Mesendoderm (in vitro differentiated cells): Measurements from ENCODE around the gene HS6ST3.

Experiments used
- DNase-seq: peaks from one replicate; pipeline ENCODE4 v3.0.0; 2013
- H2AK5ac ChIP-seq: 2 replicates; pipeline ENCODE4 v1.6.1; 2013; ENCODE audit warnings: low read length, inconsistent platforms
- H2BK120ac ChIP-seq: 2 replicates; pipeline ENCODE4 v1.6.1; 2013; ENCODE audit warnings: low read depth, mild to moderate bottlenecking, low read length, moderate library complexity, mixed read lengths
- H2BK15ac ChIP-seq: replicated peaks from 2 replicates; pipeline ENCODE4 v1.6.1; 2013; ENCODE audit warnings: low read depth, mild to moderate bottlenecking, moderate library complexity
- H2BK5ac ChIP-seq: 2 replicates; pipeline ENCODE4 v1.6.1; 2013; ENCODE audit warnings: low read length, inconsistent platforms
- H3K18ac ChIP-seq: 2 replicates; pipeline ENCODE4 v1.6.1; 2013; ENCODE audit warnings: mild to moderate bottlenecking, low read length, mixed read lengths
- H3K23ac ChIP-seq: one replicate; pipeline ENCODE4 v1.6.1; 2013; ENCODE audit warnings: low read length
- H3K27ac ChIP-seq: 2 replicates; pipeline ENCODE4 v1.5.1; 2013; ENCODE audit warnings: low read depth, mild to moderate bottlenecking, inconsistent platforms, low read length, moderate library complexity
- H3K27me3 ChIP-seq: 2 replicates; pipeline ENCODE4 v1.6.1; 2013; ENCODE audit warnings: low read length, control low read depth, mild to moderate bottlenecking, inconsistent platforms; ENCODE audit not compliant: insufficient read depth, poor library complexity
- H3K36me3 ChIP-seq: 2 replicates; pipeline ENCODE4 v1.6.1; 2013; ENCODE audit warnings: low read length, inconsistent platforms; ENCODE audit not compliant: control insufficient read depth, insufficient read depth
- H3K4ac ChIP-seq: one replicate; pipeline ENCODE4 v1.6.1; 2013; ENCODE audit warnings: low read depth, mild to moderate bottlenecking, low read length, moderate library complexity
- H3K4me1 ChIP-seq: 2 replicates; pipeline ENCODE4 v1.6.1; 2013; ENCODE audit warnings: low read depth, low read length, inconsistent platforms; ENCODE audit not compliant: control insufficient read depth
- H3K4me2 ChIP-seq: 2 replicates; pipeline ENCODE4 v1.6.1; 2013; ENCODE audit warnings: low read length
- H3K4me3 ChIP-seq: 2 replicates; pipeline ENCODE4 v1.5.1; 2013; ENCODE audit warnings: mild to moderate bottlenecking, low read length
- H3K56ac ChIP-seq: one replicate; pipeline ENCODE4 v1.6.1; 2013; ENCODE audit warnings: low read length
- H3K79me1 ChIP-seq: 2 replicates; pipeline ENCODE4 v1.6.1; 2013; ENCODE audit warnings: low read length, inconsistent platforms
- H3K79me2 ChIP-seq: 2 replicates; pipeline ENCODE4 v1.6.1; 2013; ENCODE audit warnings: mild to moderate bottlenecking, low read length; ENCODE audit not compliant: control insufficient read depth, insufficient read depth
- H3K9ac ChIP-seq: 2 replicates; pipeline ENCODE4 v1.6.1; 2013; ENCODE audit warnings: low read length, inconsistent platforms
- H4K5ac ChIP-seq: one replicate; pipeline ENCODE4 v1.6.1; 2013; ENCODE audit warnings: low read length
- H4K8ac ChIP-seq: one replicate; pipeline ENCODE4 v1.6.1; 2013; ENCODE audit warnings: low read depth, mild to moderate bottlenecking, control low read depth, low read length, moderate library complexity
- WGBS: extraction: QIAGEN DNeasy Blood & Tissue Kit; methylation state at CpG from one replicate; pipeline ENCODE4 v1.1.7; 2013; ENCODE audit warnings: low lambda C conversion rate, missing lambda C conversion rate; ENCODE audit not compliant: insufficient coverage; ENCODE audit errors: extremely low coverage; 5-methylcytosine and 5-hydroxymethylcytosine counted together

HS6ST3 gene

GRCh38 chr13:96086736-96087135 lies 3.2 kb upstream of the HS6ST3 start:
- Histone ChIP-seq H2BK5ac (no peak overlapping the region), H2AK5ac (no peak overlapping the region), H3K79me1 (no peaks in the 10 kb centered on the region), H3K4me2 (no peak overlapping the region), H3K4me1 (no peaks in the 10 kb centered on the region), H3K23ac (no peak overlapping the region), H3K4me3 (no peak overlapping the region), H2BK15ac (no peak overlapping the region), H3K56ac (no peak overlapping the region), H3K18ac (no peak overlapping the region), H4K5ac (no peak overlapping the region), H4K8ac (no peak overlapping the region), H3K27ac (no peak overlapping the region), H3K36me3 (no peaks in the 10 kb centered on the region), H2BK120ac (no peak overlapping the region), H3K27me3 (peaks cover 10% of the 10 kb centered on the region), H3K4ac (no peak overlapping the region), H3K79me2 (no peaks in the 10 kb centered on the region), H3K9ac (no peak overlapping the region)
- DNase-seq = no peak
- no CpG with 5 or more reads among the region's 1 CpG for WGBS

GRCh38 chr13:96089139-96089538 lies 768 bp upstream of the HS6ST3 start:
- no peak for DNase-seq
- Histone ChIP-seq H2BK5ac (no peak overlapping the region), H3K27me3 (peaks cover 13% of the 10 kb centered on the region), H3K18ac (no peak overlapping the region), H4K5ac (no peak overlapping the region), H4K8ac (no peak overlapping the region), H3K9ac (no peak overlapping the region), H3K79me1 (no peaks in the 10 kb centered on the region), H2BK15ac (no peak overlapping the region), H3K4me3 (no peak overlapping the region), H2AK5ac (no peak overlapping the region), H3K23ac (no peak overlapping the region), H3K4ac (no peak overlapping the region), H3K27ac (no peak overlapping the region), H3K56ac (no peak overlapping the region), H3K36me3 (no peaks in the 10 kb centered on the region), H3K4me2 (no peak overlapping the region), H2BK120ac (no peak overlapping the region), H3K4me1 (no peaks in the 10 kb centered on the region), H3K79me2 (no peaks in the 10 kb centered on the region)
- no CpG with 5 or more reads among the region's 4 CpGs for WGBS

- no peak overlapping the region for H4K5ac ChIP-seq
- WGBS = no CpG with 5 or more reads among the region's 133 CpGs
- no peak overlapping the region for H2BK15ac ChIP-seq
- no peak overlapping the region for H3K23ac ChIP-seq
- no peak overlapping the region for H3K4ac ChIP-seq
- H2BK5ac ChIP-seq = no peak overlapping the region
- no peaks in the 10 kb centered on the region for H3K79me1 ChIP-seq
- H3K56ac ChIP-seq = peak overlapping the region; percentile 53
- no peak overlapping the region for H3K27ac ChIP-seq
- peak overlapping the region; percentile 22 for H3K4me3 ChIP-seq
- H3K36me3 ChIP-seq = no peaks in the 10 kb centered on the region
- no peaks in the 10 kb centered on the region for H3K79me2 ChIP-seq
- DNase-seq = peak; percentile 28
- H3K27me3 ChIP-seq = peaks cover 13% of the 10 kb centered on the region
- H3K4me2 ChIP-seq = peak overlapping the region; percentile 66
- no peak overlapping the region for H3K18ac ChIP-seq
- peak overlapping the region; percentile 35 for H3K9ac ChIP-seq
- H2AK5ac ChIP-seq = no peak overlapping the region
- H3K4me1 ChIP-seq = no peaks in the 10 kb centered on the region
- H4K8ac ChIP-seq = no peak overlapping the region
- no peak overlapping the region for H2BK120ac ChIP-seq
Measured at GRCh38 chr13:96090240-96091101, 564 bp downstream of the HS6ST3 start.

- H3K56ac ChIP-seq = no peak overlapping the region
- DNase-seq = peak; percentile 46
- no peak overlapping the region for H2AK5ac ChIP-seq
- H3K23ac ChIP-seq = no peak overlapping the region
- no peak overlapping the region for H3K18ac ChIP-seq
- H2BK5ac ChIP-seq = no peak overlapping the region
- H3K4me2 ChIP-seq = peak overlapping the region; percentile 14
- H2BK15ac ChIP-seq = no peak overlapping the region
- H3K36me3 ChIP-seq = no peaks in the 10 kb centered on the region
- WGBS = no CpG with 5 or more reads among the region's 57 CpGs
- no peak overlapping the region for H3K9ac ChIP-seq
- H3K79me2 ChIP-seq = no peaks in the 10 kb centered on the region
- no peak overlapping the region for H2BK120ac ChIP-seq
- no peak overlapping the region for H4K5ac ChIP-seq
- H3K27me3 ChIP-seq = peaks cover 13% of the 10 kb centered on the region
- H3K4ac ChIP-seq = no peak overlapping the region
- no peak overlapping the region for H4K8ac ChIP-seq
- H3K4me3 ChIP-seq = no peak overlapping the region
- no peaks in the 10 kb centered on the region for H3K79me1 ChIP-seq
- H3K27ac ChIP-seq = no peak overlapping the region
- no peaks in the 10 kb centered on the region for H3K4me1 ChIP-seq
Measured at GRCh38 chr13:96091164-96092117, 1.5 kb downstream of the HS6ST3 start.

GRCh38 chr13:96093296-96094006 lies 3.5 kb downstream of the HS6ST3 start:
- H3K79me2 ChIP-seq = no peaks in the 10 kb centered on the region
- no peak overlapping the region for H3K4ac ChIP-seq
- no peak overlapping the region for H2AK5ac ChIP-seq
- H2BK5ac ChIP-seq = no peak overlapping the region
- no peak overlapping the region for H3K23ac ChIP-seq
- no peak overlapping the region for H3K9ac ChIP-seq
- no peak overlapping the region for H4K8ac ChIP-seq
- H4K5ac ChIP-seq = no peak overlapping the region
- no peak overlapping the region for H3K18ac ChIP-seq
- no peaks in the 10 kb centered on the region for H3K36me3 ChIP-seq
- no peak overlapping the region for H2BK120ac ChIP-seq
- H3K4me3 ChIP-seq = no peak overlapping the region
- no peak overlapping the region for H3K56ac ChIP-seq
- no peak overlapping the region for H2BK15ac ChIP-seq
- no peak for DNase-seq
- H3K79me1 ChIP-seq = no peaks in the 10 kb centered on the region
- H3K27me3 ChIP-seq = peaks cover 13% of the 10 kb centered on the region
- no peak overlapping the region for H3K27ac ChIP-seq
- H3K4me2 ChIP-seq = no peak overlapping the region
- H3K4me1 ChIP-seq = no peaks in the 10 kb centered on the region
